NCI-H187 treated with DMSO at 0.1 percent for 48 hours (cell line): ENCODE measurements around the gene EPHB1.

Source experiments
- DNase-seq: peaks from one replicate; lab custom pipeline; 2025; lab: John Stamatoyannopoulos, UW

The EPHB1 gene

GRCh38 chr3:135050536-135050935, 255.5 kb downstream of the EPHB1 start:
- DNase-seq, result no peak

GRCh38 chr3:135051409-135051973, 256.4 kb downstream of the EPHB1 start:
- DNase-seq, result no peak

DNA sequence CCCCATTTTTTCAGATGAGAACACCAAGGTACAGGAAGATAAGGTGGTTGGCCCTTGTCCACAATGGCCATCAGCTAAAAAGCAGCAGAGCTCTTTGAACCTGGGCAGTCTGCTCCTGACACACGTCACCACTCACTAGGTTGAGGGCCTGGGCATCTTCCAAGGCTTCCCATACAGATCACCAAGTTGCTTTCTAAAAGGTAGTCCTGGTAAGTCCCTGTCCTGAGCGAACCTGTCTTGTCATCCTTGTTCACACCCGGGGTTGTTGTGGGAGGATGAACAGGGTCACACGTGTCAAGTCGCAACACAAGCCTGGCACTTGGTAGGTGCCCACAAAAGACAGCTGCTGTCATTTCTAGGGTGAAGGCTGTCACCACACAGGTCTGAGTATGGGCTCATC, 260.4 kb downstream of the EPHB1 start:
- no peak for DNase-seq

DNA sequence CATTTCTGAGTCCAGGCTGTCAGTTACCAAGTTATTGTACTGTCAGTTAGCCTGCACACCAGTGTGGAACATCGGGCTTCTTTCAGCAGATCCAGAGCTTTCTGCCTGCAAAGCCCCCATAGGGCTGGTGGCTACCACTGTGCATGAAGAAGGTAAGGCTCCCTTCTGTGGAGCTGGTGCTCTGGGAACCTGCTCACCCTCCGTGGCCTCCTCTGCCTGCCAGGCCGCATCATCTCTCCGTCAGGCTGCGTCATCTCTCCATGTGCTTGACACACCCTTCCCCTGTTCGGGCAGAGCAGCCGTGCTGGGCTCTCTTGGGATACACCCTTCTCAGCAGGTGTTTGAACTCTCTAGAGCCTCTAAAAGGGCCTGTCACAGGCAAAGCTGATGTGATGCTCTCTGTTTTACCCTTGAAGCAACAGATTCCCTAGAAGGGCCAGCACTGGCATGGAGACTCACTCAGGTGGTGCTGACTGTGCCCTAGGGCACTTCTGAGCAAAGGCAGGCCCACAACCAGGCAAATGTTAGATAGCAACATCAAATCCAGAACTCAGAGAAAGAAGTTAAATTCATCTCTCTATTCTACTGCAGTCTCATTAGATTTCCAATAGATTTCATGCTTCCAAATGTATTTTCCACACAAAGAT, 261.1 kb downstream of the EPHB1 start:
- DNase-seq, result peak; percentile 23

GRCh38 chr3:135056733-135057310, 261.8 kb downstream of the EPHB1 start:
- no peak for DNase-seq

DNA sequence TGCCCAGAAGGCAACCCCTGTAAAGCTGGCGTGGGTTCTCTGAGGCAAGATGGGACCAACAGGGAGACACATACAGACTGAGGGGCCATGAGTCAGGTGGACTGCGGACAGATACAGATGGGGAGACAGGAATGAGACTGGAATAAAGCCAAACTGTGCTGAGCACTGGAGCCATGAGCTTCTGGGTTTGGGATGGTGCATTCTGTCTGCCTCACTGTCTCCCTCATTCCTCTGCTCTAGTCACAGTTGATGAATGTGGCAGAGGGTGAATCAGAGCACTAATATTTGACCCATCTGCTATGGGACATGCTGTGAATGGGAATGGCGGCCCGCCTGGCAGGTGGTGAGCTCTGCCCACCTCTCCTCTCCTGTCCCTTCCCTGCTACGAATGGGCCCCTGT, 262.9 kb downstream of the EPHB1 start:
- no peak for DNase-seq

DNA sequence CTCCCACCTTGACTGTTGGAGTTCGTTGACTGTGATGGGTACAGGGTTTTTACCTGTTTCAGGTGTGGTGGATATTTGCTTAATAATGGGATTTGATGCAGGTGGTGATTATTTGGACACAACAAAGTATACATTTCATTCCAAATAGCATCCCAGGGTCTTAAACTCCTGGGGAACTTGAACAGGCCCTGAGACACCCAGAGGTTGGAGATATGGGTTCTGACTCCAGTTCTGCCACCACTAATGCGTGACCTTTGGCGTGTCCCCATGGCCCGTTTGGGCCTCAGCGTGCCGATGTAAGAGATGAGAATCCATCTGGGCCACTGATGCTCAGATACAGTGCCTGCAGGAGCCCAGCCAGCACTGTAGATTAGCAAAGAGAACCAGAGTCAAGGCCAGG, 264.5 kb downstream of the EPHB1 start:
- no peak for DNase-seq

- DNase-seq, result peak; percentile 90
Measured at GRCh38 chr3:135066844-135067727, 272.0 kb downstream of the EPHB1 start.

GRCh38 chr3:135068011-135068410, 273.0 kb downstream of the EPHB1 start:
- DNase-seq, result no peak

GRCh38 chr3:135069406-135069805, 274.3 kb downstream of the EPHB1 start:
- DNase-seq, result no peak

- no peak for DNase-seq
Measured at GRCh38 chr3:135071483-135071882, 276.4 kb downstream of the EPHB1 start.

DNA sequence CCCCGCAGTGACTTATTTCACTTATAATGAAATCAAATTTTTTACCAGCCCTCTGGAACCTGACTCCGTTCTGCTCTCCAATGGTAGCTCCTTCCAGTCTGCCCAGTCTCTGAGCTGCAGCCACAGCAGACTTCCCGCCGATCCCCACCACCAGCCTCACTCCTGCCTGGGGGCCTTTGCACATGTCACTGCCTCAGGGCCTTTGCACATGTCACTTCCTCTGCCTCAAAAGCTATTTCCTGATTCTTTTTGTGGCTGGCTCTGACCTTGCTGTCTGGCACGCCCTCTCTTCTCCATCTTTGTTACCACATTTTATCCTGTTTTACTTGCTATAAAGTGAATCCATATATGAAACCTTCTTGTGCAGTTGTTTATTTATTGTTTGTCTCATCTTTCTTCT, 277.4 kb downstream of the EPHB1 start:
- DNase-seq, result no peak

DNA sequence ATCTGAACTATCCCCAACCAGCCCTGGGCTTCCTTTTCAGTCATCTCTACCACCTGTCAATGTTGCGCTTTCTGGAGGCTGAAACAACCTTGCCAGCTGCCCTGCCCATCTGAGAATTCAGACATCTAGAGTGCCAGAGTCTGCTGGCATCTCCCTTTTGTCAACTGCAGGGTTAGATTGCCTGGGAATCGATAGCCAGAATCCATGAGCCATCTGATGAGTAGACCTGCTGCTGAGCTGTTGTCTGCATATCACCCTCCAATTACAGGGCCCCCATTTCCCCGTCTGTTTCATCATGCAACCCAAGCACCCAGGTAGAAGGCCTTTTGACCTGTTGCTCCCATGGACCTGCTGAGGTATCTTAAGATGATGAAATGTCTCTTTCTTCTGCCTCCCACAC, 280.1 kb downstream of the EPHB1 start:
- no peak for DNase-seq

DNA sequence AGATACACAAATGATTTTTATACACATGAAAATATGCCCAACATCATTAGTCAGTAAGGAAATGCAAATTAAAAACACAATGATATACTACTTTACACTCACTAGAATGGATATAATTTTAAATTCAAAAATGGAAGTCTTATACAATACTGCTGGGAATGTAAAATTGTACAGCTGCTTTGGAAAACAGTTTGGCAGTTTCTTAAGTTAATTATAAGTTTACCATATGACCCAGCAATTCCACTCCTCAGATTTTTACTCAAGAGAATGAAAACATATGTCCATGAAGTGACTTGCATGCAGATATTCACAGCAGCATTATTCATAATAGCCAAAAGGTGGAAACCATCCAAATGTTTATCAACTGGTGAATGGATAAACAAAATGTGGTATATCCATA, 281.3 kb downstream of the EPHB1 start:
- DNase-seq, result no peak

- no peak for DNase-seq
Measured at GRCh38 chr3:135077186-135077585, 282.1 kb downstream of the EPHB1 start.

DNA sequence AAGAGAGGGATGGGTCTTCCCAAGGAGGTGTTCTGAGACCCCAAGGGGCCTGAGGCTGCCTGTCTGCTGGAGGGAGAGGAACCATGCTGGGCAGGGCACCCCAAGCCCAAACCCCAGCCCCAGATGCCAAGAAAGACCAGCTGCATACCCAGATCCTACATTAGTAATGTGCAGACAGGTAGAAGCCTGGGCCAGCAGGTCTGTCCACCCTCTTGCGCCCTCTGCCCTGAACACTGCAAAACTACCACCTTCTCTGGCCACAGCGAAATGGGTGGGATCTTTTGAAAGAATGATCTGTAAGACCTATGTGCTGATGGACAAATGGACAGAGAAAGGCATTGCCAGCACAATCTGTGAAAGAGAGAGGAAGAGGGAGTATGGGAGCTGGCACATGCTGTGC, 283.2 kb downstream of the EPHB1 start:
- no peak for DNase-seq

DNA sequence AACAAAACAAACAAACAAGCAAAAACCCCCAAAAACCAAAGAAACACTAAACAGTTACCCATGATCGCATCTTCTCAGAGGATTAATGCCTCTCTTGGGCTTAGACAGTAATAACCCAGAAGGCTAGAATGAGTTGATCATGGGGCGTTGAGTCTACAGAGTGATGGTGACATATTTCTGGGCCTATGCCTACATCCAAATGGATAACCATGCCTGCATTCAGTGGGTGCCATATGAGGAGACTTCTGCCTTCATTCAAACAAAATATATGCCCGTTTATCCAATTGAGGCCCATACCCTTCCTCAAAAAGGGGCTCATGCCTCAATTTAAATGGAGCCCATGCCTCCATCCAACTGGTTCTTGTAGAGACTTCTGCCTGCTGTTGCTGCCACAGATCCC, 284.0 kb downstream of the EPHB1 start:
- DNase-seq, result no peak

GRCh38 chr3:135081451-135081850, 286.4 kb downstream of the EPHB1 start:
- no peak for DNase-seq

- DNase-seq, result no peak
Measured at GRCh38 chr3:135081856-135082434, 286.9 kb downstream of the EPHB1 start.

DNA sequence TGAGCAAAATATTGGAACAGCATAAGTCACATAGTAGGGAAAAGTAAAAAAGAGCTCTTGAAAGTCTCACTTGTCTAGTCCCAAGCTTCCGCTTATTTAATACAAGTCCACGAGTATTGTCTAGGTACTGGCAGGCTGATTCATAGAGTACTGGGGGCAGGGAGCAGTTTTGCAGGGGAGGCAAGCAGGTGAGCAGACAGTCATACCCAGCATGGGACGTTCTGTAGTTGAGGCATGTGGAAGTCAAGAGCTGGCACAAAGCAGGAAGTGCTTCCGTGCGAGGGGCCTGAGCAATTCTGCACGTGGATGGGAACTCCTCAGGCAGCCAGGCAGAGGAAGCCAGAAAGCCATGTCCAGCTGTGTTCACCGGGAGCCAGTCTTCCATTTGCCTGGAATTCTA, 287.6 kb downstream of the EPHB1 start:
- DNase-seq, result no peak

- no peak for DNase-seq
Measured at GRCh38 chr3:135083179-135083578, 288.1 kb downstream of the EPHB1 start.

- DNase-seq, result no peak
Measured at GRCh38 chr3:135083756-135084155, 288.7 kb downstream of the EPHB1 start.

DNA sequence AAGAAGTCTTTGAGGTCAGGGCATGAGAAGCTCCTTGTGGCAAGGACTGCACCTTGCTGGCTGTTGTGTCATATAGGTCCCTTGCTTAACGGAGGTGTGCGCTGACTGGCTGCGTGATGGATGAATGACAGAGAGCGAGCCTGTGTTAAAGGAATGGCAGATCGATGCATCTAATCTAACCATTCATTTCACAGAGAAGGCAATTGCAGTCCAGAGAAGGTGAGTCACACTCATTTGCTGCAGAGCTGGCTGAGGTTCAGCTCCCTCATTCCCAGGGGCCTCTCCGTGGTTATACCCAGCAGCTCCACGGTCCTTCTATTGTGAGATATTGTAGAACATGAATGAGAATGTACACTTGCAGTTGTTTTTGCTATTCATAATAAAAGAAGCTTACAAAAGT, 289.3 kb downstream of the EPHB1 start:
- DNase-seq, result no peak
